K562 (cell line): ENCODE data around the gene ZNF609. TPM values are rescaled to one million over a fixed set of nuclear protein-coding genes. Genes with fewer than 3 reads are reported as not detected.

ENCODE experiments used
- ARNT ChIP-seq, 2 experiments: fragments of 450-650 bp; IDR thresholded peaks; 2 replicates each; pipeline ENCODE4 v1.6.1; 2016; ENCODE audit warnings: mild to moderate bottlenecking in 1 of 2
- ELF2 ChIP-seq: fragments of 250-450 bp; sonication (Bioruptor Pico); IDR thresholded peaks from 2 replicates; pipeline ENCODE4 v1.5.0; 2021; ENCODE audit warnings: mild to moderate bottlenecking
- GATA2 ChIP-seq: sonication (generic); formaldehyde crosslinking; IDR thresholded peaks from 2 replicates; pipeline ENCODE4 v1.4.0; 2020; ENCODE audit warnings: mild to moderate bottlenecking, missing genetic modification reagents
- HDAC2 ChIP-seq: fragments of 450-650 bp; IDR thresholded peaks from 2 replicates; pipeline ENCODE4 v1.6.1; 2016; ENCODE audit warnings: mild to moderate bottlenecking
- HNRNPUL1 ChIP-seq: fragments of 200-400 bp; formaldehyde crosslinking; IDR thresholded peaks from 2 replicates; pipeline ENCODE4 v1.6.1; 2017; ENCODE audit warnings: low read length
- KLF6 ChIP-seq: fragments of 250-450 bp; sonication (Bioruptor Pico); IDR thresholded peaks from 2 replicates; pipeline ENCODE4 v1.4.0; 2020; ENCODE audit warnings: mild to moderate bottlenecking, moderate library complexity, borderline replicate concordance
- OTX1 ChIP-seq: fragments of 450-650 bp; formaldehyde crosslinking; IDR thresholded peaks from 2 replicates; pipeline ENCODE4 v1.4.0; 2022; ENCODE audit warnings: mild to moderate bottlenecking
- PML ChIP-seq: IDR thresholded peaks from 2 replicates; pipeline ENCODE4 v1.6.1; 2012; ENCODE audit warnings: low read length, inconsistent platforms
- PTBP1 ChIP-seq: fragments of 200-400 bp; formaldehyde crosslinking; IDR thresholded peaks from 2 replicates; pipeline ENCODE4 v1.6.1; 2017; ENCODE audit warnings: low read depth, low read length
- PURB ChIP-seq: sonication (generic); formaldehyde crosslinking; IDR thresholded peaks from 2 replicates; pipeline ENCODE4 v1.9.0; 2021; ENCODE audit warnings: low read depth, mild to moderate bottlenecking, missing genetic modification reagents
- SP1 ChIP-seq: sonication (generic); formaldehyde crosslinking; IDR thresholded peaks from 2 replicates; pipeline ENCODE4 v1.8.1; 2022; ENCODE audit warnings: mild to moderate bottlenecking, missing genetic modification reagents
- SRF ChIP-seq, 2 experiments: fragments of 250-450, 450-650 bp in 1 of 2; sonication (Bioruptor Pico) in 1 of 2; sonication (generic) in 1 of 2; formaldehyde crosslinking; IDR thresholded peaks; 2 replicates each; pipeline versions ENCODE4 v1.5.0 to v1.5.1; 2020 to 2022; ENCODE audit warnings: mild to moderate bottlenecking in 1 of 2, missing genetic modification reagents in 1 of 2
- polyA plus RNA-seq, 8 experiments: library from polyadenylated mRNA; depleted of rRNA in 4 of 8; stranded (reverse) in 5 of 8; unstranded in 3 of 8; fragments of >200 nt; fragmentation: Nextera tagmentation in 2 of 8; fragmentation: Illumina TruSeq in 1 of 8; extraction: Ambion mirVana in 2 of 8; extraction: Trizol in 1 of 8; gene quantifications; 2 replicates each; pipeline versions ENCODE4 v1.2.1 to v1.2.3, GENCODE V29; 2011 to 2014; ENCODE audit warnings: inconsistent platforms in 1 of 8, missing spikeins in 1 of 8
- total RNA-seq, 7 experiments: library from RNA; depleted of rRNA in 6 of 7; stranded (reverse); fragments of >200 nt in 6 of 7; fragmentation: Illumina TruSeq in 2 of 7; extraction: Trizol in 2 of 7; gene quantifications; 2 replicates each; pipeline versions ENCODE4 v1.2.1 to v1.2.3, GENCODE V29; 2011 to 2021; ENCODE audit warnings: low replicate concordance in 1 of 7
- TF ChIP-seq, protein P1 (sequence below): fragments of 450-650 bp; IDR thresholded peaks from 2 replicates; pipeline ENCODE4 v1.6.1; 2016; ENCODE audit warnings: borderline replicate concordance
- TF ChIP-seq, protein P2 (sequence below): fragments of 450-650 bp; conservative IDR thresholded peaks from 2 replicates; pipeline ENCODE4 v1.6.1; 2016; ENCODE audit warnings: missing genetic modification characterization, low read depth, mild to moderate bottlenecking, control low read depth, missing compliant biosample characterization
- TF ChIP-seq, protein P3 (sequence below): sonication (generic); formaldehyde crosslinking; IDR thresholded peaks from 2 replicates; pipeline ENCODE4 v1.8.1; 2022; ENCODE audit warnings: missing genetic modification reagents
- TF ChIP-seq, protein P4 (sequence below): sonication (generic); formaldehyde crosslinking; IDR thresholded peaks from 2 replicates; pipeline ENCODE4 v1.8.0; 2023; ENCODE audit warnings: mild to moderate bottlenecking, missing genetic modification reagents
- TF ChIP-seq, protein P5 (sequence below): fragments of 450-650 bp; formaldehyde crosslinking; IDR thresholded peaks from 2 replicates; pipeline ENCODE4 v1.4.0; 2022; ENCODE audit warnings: mild to moderate bottlenecking, moderate library complexity
- TF ChIP-seq, protein P6 (sequence below): fragments of 200-800 bp; sonication (Bioruptor generic); IDR thresholded peaks from 2 replicates; pipeline ENCODE4 v1.6.1; 2017; ENCODE audit warnings: missing genetic modification characterization, missing compliant biosample characterization

ZNF609 gene
- total and polyA plus RNA-seq, 9 of the 15 experiments (the other 6 are each of a cell fraction or from before 2014, with no cell fraction given) = 3.0 to 38.7 (median 17.8) TPM

DNA sequence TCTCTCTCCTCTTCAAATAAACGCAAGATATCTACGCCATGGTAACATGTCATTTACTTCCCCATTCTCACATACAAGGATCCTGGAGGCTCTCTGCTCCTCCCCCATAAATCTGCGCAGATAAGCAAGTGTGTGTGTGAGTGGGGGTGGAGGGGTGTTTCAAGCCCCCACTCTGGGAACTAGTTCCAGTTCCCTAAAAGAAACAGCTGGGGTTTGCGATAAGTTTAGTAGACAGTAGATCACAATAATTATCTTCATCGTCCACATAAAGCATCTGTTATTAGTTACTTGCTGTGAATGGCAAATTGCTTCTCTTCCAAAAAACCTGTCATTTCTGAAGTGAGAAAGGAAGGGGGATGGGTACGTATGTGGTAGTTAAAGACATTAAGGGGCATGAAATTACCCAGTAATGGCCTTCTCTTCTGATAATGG is 235.2 kb downstream of the ZNF609 start (continued):
- TF ChIP-seq HNRNPUL1 (no peak), PTBP1 (no peak), ELF2 (CRISPR knock-in tag) (peak; percentile 54; the same call in 1 of the 2 replicates), OTX1 (peak; percentile 74; the same call in 1 of the 2 replicates), GATA2 (CRISPR knock-in tag) (peak; percentile 96), SP1 (CRISPR knock-in tag) (peak; percentile 78), HDAC2 (peak; percentile 99), KLF6 (CRISPR knock-in tag) (peak; percentile 77; the same call in 1 of the 2 replicates), SRF (CRISPR knock-in tag; IDR thresholded peaks at IDR 0.05) (peak in 1 of 2 experiments; percentile 53; a peak in 1 of 4 replicates), ARNT (IDR thresholded peaks at IDR 0.05) (peak; percentile 80 to 98; a peak in 3 of 4 replicates), PML (peak; percentile 98), PURB (CRISPR knock-in tag) (no peak)
- TF ChIP-seq, protein P1, sequence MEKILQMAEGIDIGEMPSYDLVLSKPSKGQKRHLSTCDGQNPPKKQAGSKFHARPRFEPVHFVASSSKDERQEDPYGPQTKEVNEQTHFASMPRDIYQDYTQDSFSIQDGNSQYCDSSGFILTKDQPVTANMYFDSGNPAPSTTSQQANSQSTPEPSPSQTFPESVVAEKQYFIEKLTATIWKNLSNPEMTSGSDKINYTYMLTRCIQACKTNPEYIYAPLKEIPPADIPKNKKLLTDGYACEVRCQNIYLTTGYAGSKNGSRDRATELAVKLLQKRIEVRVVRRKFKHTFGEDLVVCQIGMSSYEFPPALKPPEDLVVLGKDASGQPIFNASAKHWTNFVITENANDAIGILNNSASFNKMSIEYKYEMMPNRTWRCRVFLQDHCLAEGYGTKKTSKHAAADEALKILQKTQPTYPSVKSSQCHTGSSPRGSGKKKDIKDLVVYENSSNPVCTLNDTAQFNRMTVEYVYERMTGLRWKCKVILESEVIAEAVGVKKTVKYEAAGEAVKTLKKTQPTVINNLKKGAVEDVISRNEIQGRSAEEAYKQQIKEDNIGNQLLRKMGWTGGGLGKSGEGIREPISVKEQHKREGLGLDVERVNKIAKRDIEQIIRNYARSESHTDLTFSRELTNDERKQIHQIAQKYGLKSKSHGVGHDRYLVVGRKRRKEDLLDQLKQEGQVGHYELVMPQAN = no peak; the same call in 1 of the 2 replicates
- TF ChIP-seq, protein P2, sequence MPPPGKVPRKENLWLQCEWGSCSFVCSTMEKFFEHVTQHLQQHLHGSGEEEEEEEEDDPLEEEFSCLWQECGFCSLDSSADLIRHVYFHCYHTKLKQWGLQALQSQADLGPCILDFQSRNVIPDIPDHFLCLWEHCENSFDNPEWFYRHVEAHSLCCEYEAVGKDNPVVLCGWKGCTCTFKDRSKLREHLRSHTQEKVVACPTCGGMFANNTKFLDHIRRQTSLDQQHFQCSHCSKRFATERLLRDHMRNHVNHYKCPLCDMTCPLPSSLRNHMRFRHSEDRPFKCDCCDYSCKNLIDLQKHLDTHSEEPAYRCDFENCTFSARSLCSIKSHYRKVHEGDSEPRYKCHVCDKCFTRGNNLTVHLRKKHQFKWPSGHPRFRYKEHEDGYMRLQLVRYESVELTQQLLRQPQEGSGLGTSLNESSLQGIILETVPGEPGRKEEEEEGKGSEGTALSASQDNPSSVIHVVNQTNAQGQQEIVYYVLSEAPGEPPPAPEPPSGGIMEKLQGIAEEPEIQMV (tag) = no peak
- TF ChIP-seq, protein P3, sequence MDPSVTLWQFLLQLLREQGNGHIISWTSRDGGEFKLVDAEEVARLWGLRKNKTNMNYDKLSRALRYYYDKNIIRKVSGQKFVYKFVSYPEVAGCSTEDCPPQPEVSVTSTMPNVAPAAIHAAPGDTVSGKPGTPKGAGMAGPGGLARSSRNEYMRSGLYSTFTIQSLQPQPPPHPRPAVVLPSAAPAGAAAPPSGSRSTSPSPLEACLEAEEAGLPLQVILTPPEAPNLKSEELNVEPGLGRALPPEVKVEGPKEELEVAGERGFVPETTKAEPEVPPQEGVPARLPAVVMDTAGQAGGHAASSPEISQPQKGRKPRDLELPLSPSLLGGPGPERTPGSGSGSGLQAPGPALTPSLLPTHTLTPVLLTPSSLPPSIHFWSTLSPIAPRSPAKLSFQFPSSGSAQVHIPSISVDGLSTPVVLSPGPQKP (CRISPR knock-in tag) = no peak
- TF ChIP-seq, protein P4, sequence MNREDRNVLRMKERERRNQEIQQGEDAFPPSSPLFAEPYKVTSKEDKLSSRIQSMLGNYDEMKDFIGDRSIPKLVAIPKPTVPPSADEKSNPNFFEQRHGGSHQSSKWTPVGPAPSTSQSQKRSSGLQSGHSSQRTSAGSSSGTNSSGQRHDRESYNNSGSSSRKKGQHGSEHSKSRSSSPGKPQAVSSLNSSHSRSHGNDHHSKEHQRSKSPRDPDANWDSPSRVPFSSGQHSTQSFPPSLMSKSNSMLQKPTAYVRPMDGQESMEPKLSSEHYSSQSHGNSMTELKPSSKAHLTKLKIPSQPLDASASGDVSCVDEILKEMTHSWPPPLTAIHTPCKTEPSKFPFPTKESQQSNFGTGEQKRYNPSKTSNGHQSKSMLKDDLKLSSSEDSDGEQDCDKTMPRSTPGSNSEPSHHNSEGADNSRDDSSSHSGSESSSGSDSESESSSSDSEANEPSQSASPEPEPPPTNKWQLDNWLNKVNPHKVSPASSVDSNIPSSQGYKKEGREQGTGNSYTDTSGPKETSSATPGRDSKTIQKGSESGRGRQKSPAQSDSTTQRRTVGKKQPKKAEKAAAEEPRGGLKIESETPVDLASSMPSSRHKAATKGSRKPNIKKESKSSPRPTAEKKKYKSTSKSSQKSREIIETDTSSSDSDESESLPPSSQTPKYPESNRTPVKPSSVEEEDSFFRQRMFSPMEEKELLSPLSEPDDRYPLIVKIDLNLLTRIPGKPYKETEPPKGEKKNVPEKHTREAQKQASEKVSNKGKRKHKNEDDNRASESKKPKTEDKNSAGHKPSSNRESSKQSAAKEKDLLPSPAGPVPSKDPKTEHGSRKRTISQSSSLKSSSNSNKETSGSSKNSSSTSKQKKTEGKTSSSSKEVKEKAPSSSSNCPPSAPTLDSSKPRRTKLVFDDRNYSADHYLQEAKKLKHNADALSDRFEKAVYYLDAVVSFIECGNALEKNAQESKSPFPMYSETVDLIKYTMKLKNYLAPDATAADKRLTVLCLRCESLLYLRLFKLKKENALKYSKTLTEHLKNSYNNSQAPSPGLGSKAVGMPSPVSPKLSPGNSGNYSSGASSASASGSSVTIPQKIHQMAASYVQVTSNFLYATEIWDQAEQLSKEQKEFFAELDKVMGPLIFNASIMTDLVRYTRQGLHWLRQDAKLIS (CRISPR knock-in tag) = no peak
- TF ChIP-seq, protein P5, sequence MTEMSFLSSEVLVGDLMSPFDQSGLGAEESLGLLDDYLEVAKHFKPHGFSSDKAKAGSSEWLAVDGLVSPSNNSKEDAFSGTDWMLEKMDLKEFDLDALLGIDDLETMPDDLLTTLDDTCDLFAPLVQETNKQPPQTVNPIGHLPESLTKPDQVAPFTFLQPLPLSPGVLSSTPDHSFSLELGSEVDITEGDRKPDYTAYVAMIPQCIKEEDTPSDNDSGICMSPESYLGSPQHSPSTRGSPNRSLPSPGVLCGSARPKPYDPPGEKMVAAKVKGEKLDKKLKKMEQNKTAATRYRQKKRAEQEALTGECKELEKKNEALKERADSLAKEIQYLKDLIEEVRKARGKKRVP = peak; percentile 81
- TF ChIP-seq, protein P6, sequence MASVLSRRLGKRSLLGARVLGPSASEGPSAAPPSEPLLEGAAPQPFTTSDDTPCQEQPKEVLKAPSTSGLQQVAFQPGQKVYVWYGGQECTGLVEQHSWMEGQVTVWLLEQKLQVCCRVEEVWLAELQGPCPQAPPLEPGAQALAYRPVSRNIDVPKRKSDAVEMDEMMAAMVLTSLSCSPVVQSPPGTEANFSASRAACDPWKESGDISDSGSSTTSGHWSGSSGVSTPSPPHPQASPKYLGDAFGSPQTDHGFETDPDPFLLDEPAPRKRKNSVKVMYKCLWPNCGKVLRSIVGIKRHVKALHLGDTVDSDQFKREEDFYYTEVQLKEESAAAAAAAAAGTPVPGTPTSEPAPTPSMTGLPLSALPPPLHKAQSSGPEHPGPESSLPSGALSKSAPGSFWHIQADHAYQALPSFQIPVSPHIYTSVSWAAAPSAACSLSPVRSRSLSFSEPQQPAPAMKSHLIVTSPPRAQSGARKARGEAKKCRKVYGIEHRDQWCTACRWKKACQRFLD (CRISPR knock-in tag) = peak; percentile 82; the same call in 1 of the 2 replicates
